PC-9 (cell line): Measurements from ENCODE around the gene THADA. TPM values are rescaled to one million over a fixed set of nuclear protein-coding genes. Genes with fewer than 3 reads are reported as not detected.

Experiments used
- BruUV-seq: library from RNA; stranded (reverse); fragments of 400-500 nt; replicated peaks from 2 replicates; lab custom pipeline; 2021; lab: Mats Ljungman, UMichigan
- CTCF ChIA-PET: fragments of 300-600 bp; sonication (Branson Sonifier 250); formaldehyde crosslinking; loops from one replicate; lab custom pipeline; 2022; ENCODE audit warnings: antibody characterized with exemption; lab: Charles Lee
- POLR2A ChIA-PET: fragments of 300-600 bp; sonication (Branson Sonifier 250); formaldehyde crosslinking; loops from one replicate; lab custom pipeline; 2022; ENCODE audit warnings: antibody characterized with exemption; ENCODE audit not compliant: unreplicated experiment; lab: Charles Lee
- DNase-seq, 2 experiments: peaks; one replicate each; pipeline versions ENCODE4 v3.0.0 to v3.0.0-alpha.2; 2015 to 2022; ENCODE audit warnings: mixed read lengths in 1 of 2
- H2AFZ ChIP-seq: fragments of 200-600 bp; sonication (generic); 2 replicates; pipeline ENCODE4 v1.8.1; 2017; ENCODE audit warnings: antibody characterized with exemption
- H3F3A ChIP-seq: fragments of 200-600 bp; sonication (generic); 2 replicates; pipeline ENCODE4 v1.8.1; 2017; ENCODE audit warnings: antibody characterized with exemption, mild to moderate bottlenecking, low read depth; ENCODE audit not compliant: insufficient read depth
- H3K27ac ChIP-seq: fragments of 200-600 bp; sonication (generic); 2 replicates; pipeline ENCODE4 v1.6.1; 2016; ENCODE audit warnings: mixed run types
- H3K27me3 ChIP-seq: fragments of 200-600 bp; sonication (generic); 2 replicates; pipeline ENCODE4 v1.6.1; 2016; ENCODE audit warnings: low read depth, mixed run types; ENCODE audit not compliant: insufficient read depth
- H3K36me3 ChIP-seq: fragments of 200-600 bp; sonication (generic); 2 replicates; pipeline ENCODE4 v1.6.1; 2016; ENCODE audit warnings: low read depth, mixed run types
- H3K4me1 ChIP-seq: fragments of 200-600 bp; sonication (generic); replicated peaks from 2 replicates; pipeline ENCODE4 v1.6.1; 2016; ENCODE audit warnings: mixed run types; ENCODE audit not compliant: insufficient read depth
- H3K4me2 ChIP-seq: fragments of 200-600 bp; sonication (generic); 2 replicates; pipeline ENCODE4 v1.6.1; 2017; ENCODE audit warnings: mixed run types
- H3K4me3 ChIP-seq: fragments of 200-600 bp; sonication (generic); 2 replicates; pipeline ENCODE4 v1.6.1; 2016; ENCODE audit warnings: mixed run types
- H3K79me2 ChIP-seq: fragments of 200-600 bp; sonication (generic); 2 replicates; pipeline ENCODE4 v1.6.1; 2017; ENCODE audit warnings: low read depth, mixed run types
- H3K9me2 ChIP-seq: fragments of 200-600 bp; sonication (generic); 2 replicates; pipeline ENCODE4 v1.8.1; 2017; ENCODE audit warnings: mild to moderate bottlenecking; ENCODE audit not compliant: insufficient read depth
- H3K9me3 ChIP-seq: fragments of 200-600 bp; sonication (generic); 2 replicates; pipeline ENCODE4 v1.8.1; 2016; ENCODE audit warnings: low read depth; ENCODE audit not compliant: insufficient read depth
- H4K20me1 ChIP-seq: fragments of 200-600 bp; sonication (generic); 2 replicates; pipeline ENCODE4 v1.8.1; 2017; ENCODE audit not compliant: insufficient read depth
- CTCF ChIP-seq: fragments of 200-600 bp; sonication (generic); conservative IDR thresholded peaks from 2 replicates; pipeline ENCODE4 v1.6.1; 2017; ENCODE audit warnings: mixed run types, antibody characterized with exemption, mild to moderate bottlenecking, moderate library complexity
- EZH2 ChIP-seq: fragments of 200-600 bp; sonication (generic); IDR thresholded peaks from 2 replicates; pipeline ENCODE4 v1.8.0; 2017; ENCODE audit warnings: antibody characterized with exemption, low read depth
- intact Hi-C: fragments of 100-400 bp; cut with micrococcal nuclease; formaldehyde crosslinking; loops from one replicate; pipeline ENCODE4 v1.10.0; 2022; ENCODE audit not compliant: unreplicated experiment
- total RNA-seq: library from RNA; stranded (reverse); gene quantifications from 2 replicates; pipeline ENCODE4 v1.2.3, GENCODE V29; 2021

THADA gene
- total RNA-seq, 1 experiment from 2014 or later: 28.1 TPM

DNA sequence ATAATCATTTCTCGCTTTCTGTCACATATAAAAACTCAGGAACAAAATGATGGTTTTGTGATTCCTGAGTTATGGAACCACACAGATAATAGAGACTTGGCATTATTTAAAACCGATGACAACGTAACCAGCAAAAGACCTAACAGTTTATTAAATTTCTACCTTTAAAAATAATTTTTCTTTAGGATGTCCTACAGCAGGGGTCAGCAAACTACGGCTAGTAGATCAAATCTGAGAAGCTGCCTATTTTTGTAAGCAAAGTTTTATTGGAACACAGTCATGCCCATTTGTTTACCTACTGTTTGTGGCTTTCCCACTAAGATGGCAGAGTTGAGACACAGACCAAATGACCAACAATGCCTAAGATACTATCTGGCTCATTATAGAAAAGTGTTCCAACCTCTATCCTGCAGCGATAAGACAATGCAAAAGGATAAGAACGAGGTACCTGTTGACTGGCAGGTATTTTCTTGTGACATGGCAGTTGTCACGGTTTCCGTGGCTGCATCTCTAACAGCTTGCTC is 316.5 kb downstream of the THADA start:
- Histone ChIP-seq H3K27ac (no peak overlapping the region), H3K4me3 (no peak overlapping the region), H3K9me3 (peaks cover 10% of the 10 kb centered on the region), H3F3A (peaks cover 13% of the 10 kb centered on the region; the same call in 1 of the 2 replicates), H3K4me1 (peaks cover 18% of the 10 kb centered on the region), H2AFZ (no peak overlapping the region), H3K9me2 (no peaks in the 10 kb centered on the region), H3K79me2 (no peaks in the 10 kb centered on the region), H4K20me1 (no peaks in the 10 kb centered on the region), H3K27me3 (no peaks in the 10 kb centered on the region), H3K4me2 (no peak overlapping the region), H3K36me3 (peaks cover 20% of the 10 kb centered on the region)
- ChIA-PET CTCF (no interaction called here), POLR2A (interaction anchor here (0.7 kb wide), 1 partner anchor 69 kb away, joined by 3 read pairs; no protein-coding TSS in a partner anchor)
- peak in 1 of 2 experiments; percentile 61 for DNase-seq
- BruUV-seq: no TSS peak
- TF ChIP-seq EZH2: no peak
- no peak for TF ChIP-seq CTCF
- intact Hi-C loops: no loop called here

- Histone ChIP-seq H3K79me2 (no peaks in the 10 kb centered on the region), H4K20me1 (no peaks in the 10 kb centered on the region), H3K4me2 (no peak overlapping the region), H3F3A (peaks cover 13% of the 10 kb centered on the region; the same call in 1 of the 2 replicates), H2AFZ (no peak overlapping the region), H3K27me3 (no peaks in the 10 kb centered on the region), H3K4me1 (peaks cover 18% of the 10 kb centered on the region), H3K36me3 (0 out of 2 replicates have a peak, but pooled peaks cover 15% of the 10 kb centered on the region), H3K4me3 (no peak overlapping the region), H3K9me3 (peaks cover 3% of the 10 kb centered on the region; the same call in 1 of the 2 replicates), H3K9me2 (no peaks in the 10 kb centered on the region), H3K27ac (no peak overlapping the region)
- TF ChIP-seq CTCF (no peak), EZH2 (no peak)
- intact Hi-C loops: no loop called here
- BruUV-seq: no TSS peak
- ChIA-PET CTCF (no interaction called here), POLR2A (interaction anchor here (0.6 kb wide), 1 partner anchor 1050 kb away, joined by 3 read pairs; no protein-coding TSS in a partner anchor)
- no peak for DNase-seq
These were observed 317.1 kb downstream of the THADA start for GRCh38 chr2:43278564-43279220.

DNA sequence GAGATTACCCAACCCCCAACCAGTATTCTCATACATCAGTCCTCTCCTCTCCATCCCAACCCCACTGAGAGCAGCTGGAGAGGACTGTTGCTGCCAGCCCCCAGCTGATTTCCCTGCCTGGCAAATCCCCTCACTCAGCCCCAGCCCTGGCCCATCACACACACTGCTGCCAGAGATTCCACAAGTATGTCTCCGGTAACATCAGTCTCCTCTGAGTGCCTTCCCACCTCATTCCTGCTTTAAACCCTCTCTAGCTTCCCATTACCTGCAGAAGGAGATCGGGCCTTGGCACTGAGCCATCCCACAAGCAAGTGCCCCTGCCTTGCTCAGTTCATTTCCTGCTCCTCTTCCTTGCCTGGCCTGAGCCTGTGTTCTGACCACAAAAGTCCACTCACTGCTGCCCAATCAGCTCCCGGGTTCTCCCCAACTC is 318.9 kb downstream of the THADA start:
- TF ChIP-seq CTCF: no peak
- no peak for TF ChIP-seq EZH2
- H3K4me2 ChIP-seq: peak overlapping the region; percentile 59
- no TSS peak for BruUV-seq
- H3K79me2 ChIP-seq: no peaks in the 10 kb centered on the region
- ChIA-PET CTCF (interaction anchor here (0.5 to 0.6 kb wide), 2 partner anchors 48 to 148 kb away, joined by 3 to 4 read pairs; no protein-coding TSS in a partner anchor), POLR2A (no interaction called here)
- H3K27ac ChIP-seq: peak overlapping the region; percentile 42
- H3K9me2 ChIP-seq: no peaks in the 10 kb centered on the region
- 0 out of 2 replicates have a peak, but pooled peaks cover 4% of the 10 kb centered on the region for H3K36me3 ChIP-seq
- H3K4me1 ChIP-seq: peaks cover 18% of the 10 kb centered on the region
- no peak overlapping the region for H3K4me3 ChIP-seq
- H3K27me3 ChIP-seq: no peaks in the 10 kb centered on the region
- peaks cover 13% of the 10 kb centered on the region; the same call in 1 of the 2 replicates for H3F3A ChIP-seq
- H2AFZ ChIP-seq: no peak overlapping the region
- H3K9me3 ChIP-seq: no peaks in the 10 kb centered on the region
- H4K20me1 ChIP-seq: no peaks in the 10 kb centered on the region
- intact Hi-C loops: no loop called here
- DNase-seq: peak; percentile 62 to 65
